SK-N-SH treated with all-trans-retinoic acid at 6 μM for 48 hours (cell line): ENCODE results near the gene GPC6.

Experiments
- ARNTL ChIP-seq: fragments of 450-650 bp; formaldehyde crosslinking; IDR thresholded peaks from 2 replicates; pipeline ENCODE4 v1.5.0; 2020; ENCODE audit warnings: low read depth, mild to moderate bottlenecking, moderate library complexity, borderline replicate concordance
- OSR1 ChIP-seq: fragments of 250-450 bp; sonication (Bioruptor Pico); IDR thresholded peaks from 2 replicates; pipeline ENCODE4 v1.8.0; 2022; ENCODE audit warnings: moderate library complexity, mild to moderate bottlenecking, inconsistent platforms
- ZC3H10 ChIP-seq: fragments of 250-450 bp; sonication (Bioruptor Pico); IDR thresholded peaks from 2 replicates; pipeline ENCODE4 v1.5.1; 2021; ENCODE audit warnings: mild to moderate bottlenecking, moderate library complexity
- ZFP30 ChIP-seq: fragments of 450-650 bp; formaldehyde crosslinking; IDR thresholded peaks from 2 replicates; pipeline ENCODE4 v1.5.0; 2022; ENCODE audit warnings: mild to moderate bottlenecking, moderate library complexity
- TF ChIP-seq, protein P1 (sequence below): fragments of 250-450 bp; sonication (Bioruptor Pico); IDR thresholded peaks from 2 replicates; pipeline ENCODE4 v1.8.0; 2020; ENCODE audit warnings: mild to moderate bottlenecking, moderate library complexity, borderline replicate concordance
- TF ChIP-seq, protein P2 (sequence below): fragments of 250-450 bp; sonication (Bioruptor Pico); IDR thresholded peaks from 2 replicates; pipeline ENCODE4 v1.8.0; 2021; ENCODE audit warnings: low read depth, mild to moderate bottlenecking, moderate library complexity, borderline replicate concordance

DNA sequence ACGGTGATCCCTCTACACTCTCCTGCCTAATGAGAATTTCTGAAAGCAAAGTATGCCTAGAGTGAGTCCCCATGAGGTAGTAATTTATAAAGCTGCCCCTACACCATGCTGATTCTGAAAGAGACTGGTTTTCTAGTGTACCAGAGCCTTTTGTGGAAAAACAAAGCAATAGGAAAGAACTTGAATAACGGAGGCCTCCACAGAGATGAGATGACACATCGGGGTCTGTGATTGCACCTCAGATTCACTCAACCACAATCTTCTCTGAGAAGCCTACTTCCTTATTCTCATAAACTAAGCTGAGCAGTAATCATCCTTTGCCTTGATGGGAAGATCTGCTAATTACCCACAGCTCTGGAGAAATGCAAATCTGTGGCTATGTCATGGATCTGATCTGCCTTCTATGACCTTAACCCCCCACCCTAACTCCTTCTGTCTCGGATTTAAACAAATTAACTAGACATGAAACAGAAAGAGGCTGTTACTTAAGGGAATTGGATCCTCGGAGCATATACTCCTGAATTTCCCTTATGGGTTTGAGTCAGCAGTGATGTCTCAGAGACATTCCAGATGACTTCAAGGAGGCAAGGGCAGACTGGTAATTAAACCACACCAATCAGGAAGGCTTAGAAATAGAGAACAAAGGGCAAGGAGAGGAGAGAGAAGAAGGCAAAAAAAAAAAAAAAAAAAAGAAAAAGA lies 1124.8 kb downstream of the GPC6 start:
- TF ChIP-seq ZFP30 (CRISPR knock-in tag) = no peak
- TF ChIP-seq, protein P1, sequence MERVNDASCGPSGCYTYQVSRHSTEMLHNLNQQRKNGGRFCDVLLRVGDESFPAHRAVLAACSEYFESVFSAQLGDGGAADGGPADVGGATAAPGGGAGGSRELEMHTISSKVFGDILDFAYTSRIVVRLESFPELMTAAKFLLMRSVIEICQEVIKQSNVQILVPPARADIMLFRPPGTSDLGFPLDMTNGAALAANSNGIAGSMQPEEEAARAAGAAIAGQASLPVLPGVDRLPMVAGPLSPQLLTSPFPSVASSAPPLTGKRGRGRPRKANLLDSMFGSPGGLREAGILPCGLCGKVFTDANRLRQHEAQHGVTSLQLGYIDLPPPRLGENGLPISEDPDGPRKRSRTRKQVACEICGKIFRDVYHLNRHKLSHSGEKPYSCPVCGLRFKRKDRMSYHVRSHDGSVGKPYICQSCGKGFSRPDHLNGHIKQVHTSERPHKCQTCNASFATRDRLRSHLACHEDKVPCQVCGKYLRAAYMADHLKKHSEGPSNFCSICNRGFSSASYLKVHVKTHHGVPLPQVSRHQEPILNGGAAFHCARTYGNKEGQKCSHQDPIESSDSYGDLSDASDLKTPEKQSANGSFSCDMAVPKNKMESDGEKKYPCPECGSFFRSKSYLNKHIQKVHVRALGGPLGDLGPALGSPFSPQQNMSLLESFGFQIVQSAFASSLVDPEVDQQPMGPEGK (CRISPR knock-in tag) = 0 out of 2 replicates have a peak, but pooled peaks have one; percentile 27
- TF ChIP-seq ARNTL (CRISPR knock-in tag) = no peak
- TF ChIP-seq OSR1 = no peak
- TF ChIP-seq, protein P2, sequence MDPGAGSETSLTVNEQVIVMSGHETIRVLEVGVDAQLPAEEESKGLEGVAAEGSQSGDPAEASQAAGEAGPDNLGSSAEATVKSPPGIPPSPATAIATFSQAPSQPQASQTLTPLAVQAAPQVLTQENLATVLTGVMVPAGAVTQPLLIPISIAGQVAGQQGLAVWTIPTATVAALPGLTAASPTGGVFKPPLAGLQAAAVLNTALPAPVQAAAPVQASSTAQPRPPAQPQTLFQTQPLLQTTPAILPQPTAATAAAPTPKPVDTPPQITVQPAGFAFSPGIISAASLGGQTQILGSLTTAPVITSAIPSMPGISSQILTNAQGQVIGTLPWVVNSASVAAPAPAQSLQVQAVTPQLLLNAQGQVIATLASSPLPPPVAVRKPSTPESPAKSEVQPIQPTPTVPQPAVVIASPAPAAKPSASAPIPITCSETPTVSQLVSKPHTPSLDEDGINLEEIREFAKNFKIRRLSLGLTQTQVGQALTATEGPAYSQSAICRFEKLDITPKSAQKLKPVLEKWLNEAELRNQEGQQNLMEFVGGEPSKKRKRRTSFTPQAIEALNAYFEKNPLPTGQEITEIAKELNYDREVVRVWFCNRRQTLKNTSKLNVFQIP (CRISPR knock-in tag) = no peak
- no peak for TF ChIP-seq ZC3H10 (CRISPR knock-in tag)
